Fibroblast of mammary gland (primary cell): ENCODE results near the gene CATSPER3.

Experiments
- DNase-seq: peaks from one replicate; pipeline ENCODE4 v3.0.0-alpha.2; 2010; ENCODE audit warnings: low read depth
- H3K4me3 ChIP-seq: 2 replicates; pipeline ENCODE4 v1.5.1; 2011; ENCODE audit warnings: low read depth, mild to moderate bottlenecking, low read length, moderate library complexity; ENCODE audit not compliant: control insufficient read depth
- TF ChIP-seq, protein P1 (sequence below): conservative IDR thresholded peaks from 2 replicates; pipeline ENCODE4 v1.5.1; 2011; ENCODE audit warnings: low read depth, low read length, inconsistent platforms; ENCODE audit not compliant: control insufficient read depth, insufficient read depth

The CATSPER3 gene

DNA sequence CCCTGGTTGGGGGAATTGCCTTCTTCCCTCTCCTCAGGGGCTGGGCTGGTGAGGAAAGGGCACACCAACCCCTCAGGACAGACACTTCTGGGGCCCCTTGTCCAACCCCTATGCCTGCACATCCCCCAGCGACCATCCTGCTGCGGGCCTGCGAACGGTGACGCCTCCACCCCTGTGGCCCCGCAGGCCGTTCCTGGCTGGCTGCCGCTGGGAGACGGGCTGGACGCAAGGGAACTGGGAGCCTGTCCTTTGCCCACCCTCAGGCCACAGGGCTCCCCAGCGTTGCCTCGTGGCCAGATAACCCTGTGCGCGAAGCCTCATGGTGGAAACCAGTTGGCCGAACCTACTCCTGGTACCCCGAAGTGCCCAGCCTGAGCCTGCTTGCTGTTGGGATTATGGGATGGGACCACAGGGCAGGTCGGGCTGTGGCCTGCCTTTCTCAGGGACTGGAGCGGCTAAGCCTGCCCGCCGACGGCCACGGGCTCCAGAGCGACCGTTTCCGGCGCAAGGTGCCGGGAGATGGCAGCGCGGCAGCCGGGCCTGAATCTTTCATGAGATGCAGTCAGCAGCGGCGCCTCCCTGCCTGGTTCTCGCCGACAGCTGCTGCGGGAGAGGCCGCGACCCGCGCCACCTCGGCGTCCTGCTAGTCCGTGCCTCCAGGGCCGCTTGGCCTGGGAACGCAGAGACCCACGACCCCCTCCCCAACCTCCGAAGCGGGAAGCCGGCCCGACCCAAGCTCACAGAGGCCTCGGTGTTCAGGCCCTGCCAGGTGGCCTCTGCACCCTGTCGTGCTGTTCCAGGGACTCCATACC, 72.8 kb downstream of the CATSPER3 start:
- TF ChIP-seq, protein P1, sequence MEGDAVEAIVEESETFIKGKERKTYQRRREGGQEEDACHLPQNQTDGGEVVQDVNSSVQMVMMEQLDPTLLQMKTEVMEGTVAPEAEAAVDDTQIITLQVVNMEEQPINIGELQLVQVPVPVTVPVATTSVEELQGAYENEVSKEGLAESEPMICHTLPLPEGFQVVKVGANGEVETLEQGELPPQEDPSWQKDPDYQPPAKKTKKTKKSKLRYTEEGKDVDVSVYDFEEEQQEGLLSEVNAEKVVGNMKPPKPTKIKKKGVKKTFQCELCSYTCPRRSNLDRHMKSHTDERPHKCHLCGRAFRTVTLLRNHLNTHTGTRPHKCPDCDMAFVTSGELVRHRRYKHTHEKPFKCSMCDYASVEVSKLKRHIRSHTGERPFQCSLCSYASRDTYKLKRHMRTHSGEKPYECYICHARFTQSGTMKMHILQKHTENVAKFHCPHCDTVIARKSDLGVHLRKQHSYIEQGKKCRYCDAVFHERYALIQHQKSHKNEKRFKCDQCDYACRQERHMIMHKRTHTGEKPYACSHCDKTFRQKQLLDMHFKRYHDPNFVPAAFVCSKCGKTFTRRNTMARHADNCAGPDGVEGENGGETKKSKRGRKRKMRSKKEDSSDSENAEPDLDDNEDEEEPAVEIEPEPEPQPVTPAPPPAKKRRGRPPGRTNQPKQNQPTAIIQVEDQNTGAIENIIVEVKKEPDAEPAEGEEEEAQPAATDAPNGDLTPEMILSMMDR = no peak

DNA sequence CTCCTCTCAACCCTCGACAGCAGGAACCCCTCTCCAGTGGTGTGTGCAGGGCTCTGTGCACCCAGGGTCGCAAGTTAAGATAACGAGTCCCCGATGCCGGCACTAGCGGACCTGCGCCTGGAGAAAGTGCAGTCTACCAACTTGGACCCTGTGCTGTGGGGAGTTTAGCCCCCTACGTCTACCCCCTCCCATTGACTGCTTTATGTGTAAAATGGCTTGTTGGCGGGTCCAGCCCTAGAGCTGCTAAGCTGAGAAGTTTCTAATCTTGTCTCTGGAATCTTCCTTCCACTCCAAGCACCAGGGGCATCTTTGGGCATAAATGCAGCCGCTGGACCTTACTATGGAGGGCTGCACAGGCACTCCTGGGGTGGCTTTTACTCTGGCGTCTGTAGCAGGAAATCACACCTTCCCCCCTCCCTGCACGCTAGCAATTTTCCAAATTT, 73.5 kb downstream of the CATSPER3 start:
- H3K4me3 ChIP-seq = no peak overlapping the region
- TF ChIP-seq, protein P1 = no peak
- no peak for DNase-seq

More for the DNA sequence above, 72.8 kb downstream of the CATSPER3 start:
- DNase-seq = no peak
- no peak overlapping the region for H3K4me3 ChIP-seq

DNA sequence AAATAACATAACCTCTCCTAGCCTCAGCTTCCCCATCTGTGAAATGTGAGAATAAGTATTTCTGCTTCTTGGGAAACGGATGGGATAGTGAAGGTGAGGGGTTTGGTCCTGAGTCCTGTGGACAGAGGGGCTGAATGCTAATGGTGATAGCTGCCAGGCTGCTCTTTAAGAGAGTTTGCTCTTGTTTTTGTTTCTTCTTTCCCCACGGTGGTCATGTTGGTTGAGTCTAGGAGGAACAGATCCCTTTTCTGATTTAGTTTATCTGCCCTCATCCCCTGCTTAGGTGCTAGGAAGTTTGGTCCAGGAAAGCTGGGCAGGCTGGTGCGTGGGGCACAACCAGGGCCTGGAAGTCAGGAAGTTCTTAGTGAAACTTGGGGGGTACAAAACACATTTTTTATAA, 74.0 kb downstream of the CATSPER3 start:
- H3K4me3 ChIP-seq = no peak overlapping the region
- TF ChIP-seq, protein P1 = no peak
- DNase-seq = no peak

DNA sequence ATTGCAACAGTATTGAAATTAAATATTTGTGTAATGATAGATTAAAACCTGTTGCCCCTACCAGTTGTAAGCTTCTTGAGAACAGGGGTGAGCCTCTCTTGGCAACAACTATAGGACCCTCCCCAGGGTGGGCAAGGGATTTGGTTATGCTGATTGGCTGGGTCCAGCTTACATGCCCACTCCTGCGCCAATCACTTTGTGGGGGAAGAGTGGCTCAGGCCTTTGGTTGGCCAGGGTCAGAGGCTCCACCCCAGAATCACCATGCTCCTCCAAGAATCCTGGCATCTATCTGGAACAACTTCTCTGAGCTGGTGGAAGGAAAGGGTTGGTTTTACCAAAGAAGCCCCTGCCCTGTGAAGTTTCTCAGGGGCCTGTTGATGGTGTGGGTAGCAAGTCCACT, 74.9 kb downstream of the CATSPER3 start:
- no peak overlapping the region for H3K4me3 ChIP-seq
- no peak for DNase-seq
- TF ChIP-seq, protein P1 = no peak

DNA sequence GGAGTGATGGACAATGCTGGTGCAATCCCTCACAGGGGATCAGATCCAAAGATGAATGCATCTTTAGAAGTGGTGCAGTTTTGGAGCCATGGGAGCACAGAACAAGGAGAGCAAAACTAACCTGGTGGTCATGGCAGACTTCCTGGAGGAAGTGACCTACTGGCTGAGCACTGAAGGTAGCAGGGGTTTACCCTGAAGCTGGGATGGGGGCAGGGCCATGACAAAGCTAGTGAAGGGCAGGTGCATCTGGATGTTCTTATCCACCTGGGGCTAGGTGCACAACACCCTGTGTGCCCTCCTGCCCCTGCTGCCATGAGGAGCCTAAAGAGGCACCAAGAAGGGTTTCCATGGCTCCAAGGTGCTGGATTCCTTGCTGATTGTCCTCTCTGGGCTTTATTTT, 77.8 kb downstream of the CATSPER3 start:
- TF ChIP-seq, protein P1 = no peak
- no peak for DNase-seq
- no peak overlapping the region for H3K4me3 ChIP-seq

DNA sequence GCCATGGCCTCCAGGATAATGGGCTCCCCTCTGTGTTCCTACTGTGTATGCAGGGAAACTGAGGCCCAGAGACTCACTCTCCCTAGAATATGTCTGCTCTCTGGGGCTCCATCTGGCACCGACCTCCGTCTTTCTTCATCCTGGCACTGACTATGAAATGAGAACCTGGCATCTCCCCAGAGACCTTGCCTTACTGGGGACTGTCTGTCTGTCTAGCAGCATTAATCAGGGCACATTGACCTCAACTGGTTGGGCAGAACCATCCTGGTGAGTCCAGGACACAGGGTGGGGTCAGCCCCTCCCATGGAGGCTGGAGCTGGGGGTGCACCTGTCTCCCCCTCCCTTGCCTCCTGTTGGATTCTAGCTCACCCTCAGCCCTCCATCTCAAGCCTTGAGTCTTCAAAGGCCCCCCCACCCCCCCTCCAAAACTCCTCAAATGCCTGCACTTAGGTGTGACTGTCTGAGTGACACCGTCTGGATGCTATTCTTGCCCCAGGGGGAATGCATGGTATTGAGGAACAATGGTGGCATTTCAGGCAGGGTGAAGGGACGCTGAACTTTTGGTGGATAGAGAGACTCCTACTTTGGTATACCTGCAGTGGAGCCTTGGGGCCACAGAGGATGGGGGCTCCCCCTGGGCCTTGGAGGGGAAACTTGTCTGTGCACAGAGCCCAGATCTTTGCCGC, 79.1 kb downstream of the CATSPER3 start:
- TF ChIP-seq, protein P1 = no peak
- H3K4me3 ChIP-seq = no peak overlapping the region
- no peak for DNase-seq
